ENCODE measurements around the gene DUSP7. TPM values are rescaled to one million over a fixed set of nuclear protein-coding genes. Genes with fewer than 3 reads are reported as not detected.
A peak's percentile ranks its signal among the peaks of the same experiment; 100 is the strongest.

Gene DUSP7
- polyA plus RNA-seq, 3 donors: 2.8 to 36.8 (median 3.9) TPM

- no peak for DNase-seq
- H3K27ac ChIP-seq (ENCODE audit: low read depth in 1 of 2, low read length in 2 of 2): no peak overlapping the region
- intact Hi-C loops (cut with micrococcal nuclease): no loop called here
- no peak overlapping the region for H3K9ac ChIP-seq (ENCODE audit: insufficient read depth, low read length, poor library complexity, severe bottlenecking)
- H3K4me2 ChIP-seq (replicated peaks; ENCODE audit: extremely low read depth, low read length, poor library complexity, severe bottlenecking): no peak overlapping the region
- no peak overlapping the region for H2AFZ ChIP-seq (ENCODE audit: insufficient read depth, low read depth, low read length, poor library complexity, severe bottlenecking)
- 93% methylated on average over 14 of the region's 17 CpGs for WGBS (ENCODE audit: insufficient coverage)
- no peak overlapping the region for H3K4me3 ChIP-seq (replicated peaks in 1 of 3; ENCODE audit: low read depth in 2 of 3, low read length in 3 of 3)
- H3K9me3 ChIP-seq (replicated peaks in 1 of 2; ENCODE audit: control insufficient read depth in 1 of 2, insufficient read depth in 1 of 2, low read length in 2 of 2): no peaks in the 10 kb centered on the region
- no peaks in the 10 kb centered on the region for H3K4me1 ChIP-seq (ENCODE audit: control insufficient read depth in 1 of 2, insufficient read depth in 2 of 2, low read length in 2 of 2)
- H3K4me1 Mint-ChIP-seq: peaks cover 3% of the 10 kb centered on the region
- no peak for TF ChIP-seq CTCF (IDR thresholded peaks at IDR 0.05)
- no peak overlapping the region for H3K27ac Mint-ChIP-seq
- H3K4me3 Mint-ChIP-seq: no peak overlapping the region
- H3K27me3 ChIP-seq (ENCODE audit: control insufficient read depth in 2 of 2, insufficient read depth in 2 of 2, low read length in 2 of 2): no peaks in the 10 kb centered on the region
- peaks cover 3 to 11% (median 4%) of the 10 kb centered on the region in 3 donors for H3K27me3 Mint-ChIP-seq (ENCODE audit: low read depth in 3 of 3)
- H3K79me2 ChIP-seq (ENCODE audit: insufficient read depth, low read length): no peaks in the 10 kb centered on the region
- no peaks in the 10 kb centered on the region for H4K20me1 ChIP-seq (ENCODE audit: insufficient read depth, low read length)
- H3K36me3 ChIP-seq (replicated peaks in 1 of 2; ENCODE audit: control insufficient read depth in 1 of 2, insufficient read depth in 2 of 2, low read length in 2 of 2): no peaks in the 10 kb centered on the region
- no peaks in the 10 kb centered on the region for H3K36me3 Mint-ChIP-seq
- H3K9me3 Mint-ChIP-seq: no peaks in the 10 kb centered on the region
Measured at GRCh38 chr3:52039846-52040245, 16.5 kb downstream of the DUSP7 start.

- H3K36me3 ChIP-seq (replicated peaks in 1 of 2; ENCODE audit: control insufficient read depth in 1 of 2, insufficient read depth in 2 of 2, low read length in 2 of 2): no peaks in the 10 kb centered on the region
- Mint-ChIP-seq H3K36me3 (no peaks in the 10 kb centered on the region), H3K27ac (peak overlapping the region in 1 of 7 donors; percentile 77), H3K4me1 (peaks cover 3% of the 10 kb centered on the region), H3K9me3 (no peaks in the 10 kb centered on the region), H3K27me3 (ENCODE audit: low read depth in 3 of 3) (peaks cover 4 to 11% (median 4%) of the 10 kb centered on the region in 3 donors), H3K4me3 (no peak overlapping the region)
- no peak for DNase-seq
- H3K27me3 ChIP-seq (ENCODE audit: control insufficient read depth in 2 of 2, insufficient read depth in 2 of 2, low read length in 2 of 2): no peaks in the 10 kb centered on the region
- H3K4me1 ChIP-seq (ENCODE audit: control insufficient read depth in 1 of 2, insufficient read depth in 2 of 2, low read length in 2 of 2): no peaks in the 10 kb centered on the region
- no peak overlapping the region for H3K9ac ChIP-seq (ENCODE audit: insufficient read depth, low read length, poor library complexity, severe bottlenecking)
- intact Hi-C loops (cut with micrococcal nuclease): no loop called here
- no peaks in the 10 kb centered on the region for H4K20me1 ChIP-seq (ENCODE audit: insufficient read depth, low read length)
- no peak overlapping the region for H3K4me2 ChIP-seq (replicated peaks; ENCODE audit: extremely low read depth, low read length, poor library complexity, severe bottlenecking)
- no peaks in the 10 kb centered on the region for H3K9me3 ChIP-seq (replicated peaks in 1 of 2; ENCODE audit: control insufficient read depth in 1 of 2, insufficient read depth in 1 of 2, low read length in 2 of 2)
- no peak overlapping the region for H3K27ac ChIP-seq (ENCODE audit: low read depth in 1 of 2, low read length in 2 of 2)
- WGBS (ENCODE audit: insufficient coverage): 100% methylated on average over 1 of the region's 4 CpGs
- H2AFZ ChIP-seq (ENCODE audit: insufficient read depth, low read depth, low read length, poor library complexity, severe bottlenecking): no peak overlapping the region
- H3K79me2 ChIP-seq (ENCODE audit: insufficient read depth, low read length): no peaks in the 10 kb centered on the region
- TF ChIP-seq CTCF (IDR thresholded peaks at IDR 0.05): no peak
- no peak overlapping the region for H3K4me3 ChIP-seq (replicated peaks in 1 of 3; ENCODE audit: low read depth in 2 of 3, low read length in 3 of 3)
Measured at GRCh38 chr3:52039426-52039825, 16.9 kb downstream of the DUSP7 start.
